Lower leg skin (tissue), 3 donors: ENCODE data around the gene RASA3.

ENCODE experiments used
- CTCF ChIP-seq, 3 donors: fragments of 450-650 bp; IDR thresholded peaks; one replicate each; pipeline ENCODE4 v1.5.1; 2016; ENCODE audit warnings: antibody characterized with exemption in 3 of 3, mild to moderate bottlenecking in 3 of 3, moderate library complexity in 2 of 3
- POLR2A ChIP-seq, 2 donors: fragments of 450-650 bp; IDR thresholded peaks; one replicate each; pipeline ENCODE4 v1.6.1; 2016 to 2017; ENCODE audit warnings: antibody characterized with exemption in 2 of 2, mild to moderate bottlenecking in 1 of 2, moderate library complexity in 1 of 2

- TF ChIP-seq CTCF (IDR thresholded peaks at IDR 0.05) (no peak), POLR2A (IDR thresholded peaks at IDR 0.05) (no peak)
Observed at GRCh38 chr13:113955691-113956090, 176.7 kb downstream of the RASA3 start.
